ENCODE measurements around the gene TIMM17A.
"Not testable (repeated sequence)": the region's sequence is repeated elsewhere in the genome, so short reads cannot be mapped to it uniquely, and the experiment has no call there.

TIMM17A gene

GRCh38 chr1:201940316-201940715 lies 15.0 kb upstream of the TIMM17A start:
- H4K12ac ChIP-seq (ENCODE audit: low read depth, low read length); H3K79me2 ChIP-seq (ENCODE audit: control insufficient read depth, insufficient read depth, low read length, poor library complexity); H2BK5ac ChIP-seq (ENCODE audit: low read depth, low read length, poor library complexity); H3K9ac ChIP-seq (ENCODE audit: low read length); H4K91ac ChIP-seq (ENCODE audit: low read depth, low read length); H3K18ac ChIP-seq (ENCODE audit: low read length); H2BK120ac ChIP-seq (ENCODE audit: insufficient read depth, low read length, poor library complexity); H3K4me3 ChIP-seq (ENCODE audit: low read depth, low read length); H2BK12ac ChIP-seq (ENCODE audit: low read length); H2AFZ ChIP-seq (ENCODE audit: insufficient read depth, low read length, poor library complexity); DNase-seq; H3K14ac ChIP-seq (ENCODE audit: low read length); H3K4me2 ChIP-seq (ENCODE audit: low read length); H3K36me3 ChIP-seq (ENCODE audit: control insufficient read depth in 1 of 2, insufficient read depth in 2 of 2, low read length in 2 of 2); H3K79me1 ChIP-seq (ENCODE audit: low read length); H3K4ac ChIP-seq (ENCODE audit: low read depth, low read length); H3K9me3 ChIP-seq (ENCODE audit: insufficient read depth, low read depth, low read length); H3K27ac ChIP-seq (ENCODE audit: low read depth, low read length); H2AK5ac ChIP-seq (ENCODE audit: low read length); H4K8ac ChIP-seq (ENCODE audit: low read depth, low read length); H3K27me3 ChIP-seq (ENCODE audit: insufficient read depth, low read length); H3K23ac ChIP-seq (ENCODE audit: low read length): not testable (repeated sequence)
- no CpG with 5 or more reads among the region's 10 CpGs for WGBS (ENCODE audit: extremely low coverage, insufficient coverage, insufficient read length)
- peaks cover 12 to 14% of the 10 kb centered on the region in 2 experiments for H3K4me1 ChIP-seq (ENCODE audit: control insufficient read depth in 1 of 2, insufficient read depth in 2 of 2, low read length in 2 of 2)

DNA sequence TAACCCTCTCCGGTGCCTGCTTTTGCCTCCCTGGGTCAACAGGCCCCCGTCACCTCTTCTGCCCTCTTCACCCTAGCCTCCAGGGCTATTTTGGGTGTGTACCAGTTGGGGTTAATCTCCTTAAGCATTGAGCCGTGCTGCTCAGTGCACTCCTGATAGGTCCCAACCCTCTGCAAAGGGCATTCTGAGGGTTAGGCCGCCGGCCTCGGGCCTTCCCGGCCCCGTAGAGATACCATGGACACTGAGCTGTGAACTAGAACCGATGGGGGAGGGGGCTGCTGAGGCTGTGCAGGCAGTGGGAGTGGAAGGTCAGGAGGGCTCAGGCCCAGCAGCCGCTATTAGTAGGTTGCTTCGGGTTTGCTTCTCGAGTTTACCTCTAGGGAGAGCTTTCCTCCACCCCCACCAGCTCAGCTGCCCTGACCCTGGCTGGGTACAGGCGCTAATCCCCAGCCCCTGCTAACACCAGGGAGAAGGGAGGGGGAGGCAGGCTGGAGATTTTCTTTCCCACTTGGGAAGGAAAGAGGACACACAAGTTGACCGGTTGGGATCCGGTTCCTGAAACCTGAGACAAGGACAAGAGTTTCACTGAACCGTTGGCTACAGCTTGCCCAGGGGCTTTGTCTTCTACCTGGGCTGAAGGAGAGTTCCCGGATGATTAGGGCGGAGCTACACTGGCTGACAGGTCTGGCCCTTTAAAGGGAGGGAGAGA lies 13.7 kb upstream of the TIMM17A start:
- Histone ChIP-seq H4K91ac (ENCODE audit: low read depth, low read length) (peak overlapping the region; percentile 83), H3K4me2 (ENCODE audit: low read length) (peak overlapping the region; percentile 43), H2AFZ (ENCODE audit: insufficient read depth, low read length, poor library complexity) (peak overlapping the region; percentile 77), H4K8ac (ENCODE audit: low read depth, low read length) (peak overlapping the region; percentile 90), H3K18ac (ENCODE audit: low read length) (peak overlapping the region; percentile 76), H2BK120ac (ENCODE audit: insufficient read depth, low read length, poor library complexity) (peak overlapping the region; percentile 70), H3K14ac (ENCODE audit: low read length) (peak overlapping the region; percentile 73), H3K27me3 (ENCODE audit: insufficient read depth, low read length) (no peaks in the 10 kb centered on the region), H3K4me1 (ENCODE audit: control insufficient read depth in 1 of 2, insufficient read depth in 2 of 2, low read length in 2 of 2) (peaks cover 16 to 19% of the 10 kb centered on the region in 2 experiments), H3K79me1 (ENCODE audit: low read length) (peaks cover 10% of the 10 kb centered on the region), H3K4ac (ENCODE audit: low read depth, low read length) (peak overlapping the region; percentile 39), H3K9me3 (ENCODE audit: insufficient read depth, low read depth, low read length) (no peaks in the 10 kb centered on the region), H3K9ac (ENCODE audit: low read length) (peak overlapping the region; percentile 54), H4K12ac (ENCODE audit: low read depth, low read length) (peak overlapping the region; percentile 63), H2BK12ac (ENCODE audit: low read length) (peak overlapping the region; percentile 34), H3K4me3 (ENCODE audit: low read depth, low read length) (no peak overlapping the region), H3K79me2 (ENCODE audit: control insufficient read depth, insufficient read depth, low read length, poor library complexity) (no peaks in the 10 kb centered on the region), H3K27ac (ENCODE audit: low read depth, low read length) (peak overlapping the region; percentile 80), H2BK5ac (ENCODE audit: low read depth, low read length, poor library complexity) (peak overlapping the region; percentile 65), H3K23ac (ENCODE audit: low read length) (no peak overlapping the region), H2AK5ac (ENCODE audit: low read length) (no peak overlapping the region), H3K36me3 (ENCODE audit: control insufficient read depth in 1 of 2, insufficient read depth in 2 of 2, low read length in 2 of 2) (no peaks in the 10 kb centered on the region)
- no CpG with 5 or more reads among the region's 18 CpGs for WGBS (ENCODE audit: extremely low coverage, insufficient coverage, insufficient read length)
- no peak for DNase-seq

- H3K23ac ChIP-seq (ENCODE audit: low read length), result no peak overlapping the region
- peak overlapping the region; percentile 90 for H4K8ac ChIP-seq (ENCODE audit: low read depth, low read length)
- no peaks in the 10 kb centered on the region for H3K79me2 ChIP-seq (ENCODE audit: control insufficient read depth, insufficient read depth, low read length, poor library complexity)
- peak overlapping the region; percentile 73 for H3K14ac ChIP-seq (ENCODE audit: low read length)
- H4K12ac ChIP-seq (ENCODE audit: low read depth, low read length), result peak overlapping the region; percentile 63
- H3K36me3 ChIP-seq (ENCODE audit: control insufficient read depth in 1 of 2, insufficient read depth in 2 of 2, low read length in 2 of 2), result no peaks in the 10 kb centered on the region
- DNase-seq, result no peak
- H3K4me2 ChIP-seq (ENCODE audit: low read length), result peak overlapping the region; percentile 43
- no peak overlapping the region for H3K4ac ChIP-seq (ENCODE audit: low read depth, low read length)
- peaks cover 16 to 23% of the 10 kb centered on the region in 2 experiments for H3K4me1 ChIP-seq (ENCODE audit: control insufficient read depth in 1 of 2, insufficient read depth in 2 of 2, low read length in 2 of 2)
- peak overlapping the region; percentile 77 for H2AFZ ChIP-seq (ENCODE audit: insufficient read depth, low read length, poor library complexity)
- WGBS (ENCODE audit: extremely low coverage, insufficient coverage, insufficient read length), result no CpG with 5 or more reads among the region's 1 CpG
- H2BK12ac ChIP-seq (ENCODE audit: low read length), result no peak overlapping the region
- H2AK5ac ChIP-seq (ENCODE audit: low read length), result peak overlapping the region; percentile 27
- H3K4me3 ChIP-seq (ENCODE audit: low read depth, low read length), result no peak overlapping the region
- H4K91ac ChIP-seq (ENCODE audit: low read depth, low read length), result peak overlapping the region; percentile 83
- no peak overlapping the region for H3K18ac ChIP-seq (ENCODE audit: low read length)
- H3K9ac ChIP-seq (ENCODE audit: low read length), result peak overlapping the region; percentile 14
- H3K27me3 ChIP-seq (ENCODE audit: insufficient read depth, low read length), result no peaks in the 10 kb centered on the region
- H3K9me3 ChIP-seq (ENCODE audit: insufficient read depth, low read depth, low read length), result no peaks in the 10 kb centered on the region
- peaks cover 13% of the 10 kb centered on the region for H3K79me1 ChIP-seq (ENCODE audit: low read length)
- peak overlapping the region; percentile 80 for H3K27ac ChIP-seq (ENCODE audit: low read depth, low read length)
- no peak overlapping the region for H2BK5ac ChIP-seq (ENCODE audit: low read depth, low read length, poor library complexity)
- H2BK120ac ChIP-seq (ENCODE audit: insufficient read depth, low read length, poor library complexity), result peak overlapping the region; percentile 4
These were observed 13.2 kb upstream of the TIMM17A start for GRCh38 chr1:201942129-201942495.

GRCh38 chr1:201944002-201944401 lies 11.3 kb upstream of the TIMM17A start:
- H4K12ac ChIP-seq (ENCODE audit: low read depth, low read length), result no peak overlapping the region
- H2BK120ac ChIP-seq (ENCODE audit: insufficient read depth, low read length, poor library complexity), result peak overlapping the region; percentile 20
- peaks cover 13% of the 10 kb centered on the region for H3K79me1 ChIP-seq (ENCODE audit: low read length)
- H3K36me3 ChIP-seq (ENCODE audit: control insufficient read depth in 1 of 2, insufficient read depth in 2 of 2, low read length in 2 of 2), result no peaks in the 10 kb centered on the region
- H3K4me2 ChIP-seq (ENCODE audit: low read length), result no peak overlapping the region
- H3K4me3 ChIP-seq (ENCODE audit: low read depth, low read length), result no peak overlapping the region
- H3K27ac ChIP-seq (ENCODE audit: low read depth, low read length), result no peak overlapping the region
- DNase-seq, result no peak
- no peak overlapping the region for H3K4ac ChIP-seq (ENCODE audit: low read depth, low read length)
- H3K27me3 ChIP-seq (ENCODE audit: insufficient read depth, low read length), result no peaks in the 10 kb centered on the region
- H3K9me3 ChIP-seq (ENCODE audit: insufficient read depth, low read depth, low read length), result no peaks in the 10 kb centered on the region
- no peak overlapping the region for H3K9ac ChIP-seq (ENCODE audit: low read length)
- no peak overlapping the region for H2AK5ac ChIP-seq (ENCODE audit: low read length)
- no CpG with 5 or more reads among the region's 6 CpGs for WGBS (ENCODE audit: extremely low coverage, insufficient coverage, insufficient read length)
- H3K79me2 ChIP-seq (ENCODE audit: control insufficient read depth, insufficient read depth, low read length, poor library complexity), result no peaks in the 10 kb centered on the region
- no peak overlapping the region for H4K91ac ChIP-seq (ENCODE audit: low read depth, low read length)
- H3K14ac ChIP-seq (ENCODE audit: low read length), result no peak overlapping the region
- no peak overlapping the region for H2BK12ac ChIP-seq (ENCODE audit: low read length)
- H2AFZ ChIP-seq (ENCODE audit: insufficient read depth, low read length, poor library complexity), result no peak overlapping the region
- H3K18ac ChIP-seq (ENCODE audit: low read length), result no peak overlapping the region
- H2BK5ac ChIP-seq (ENCODE audit: low read depth, low read length, poor library complexity), result no peak overlapping the region
- no peak overlapping the region for H4K8ac ChIP-seq (ENCODE audit: low read depth, low read length)
- peaks cover 18 to 24% of the 10 kb centered on the region in 2 experiments for H3K4me1 ChIP-seq (ENCODE audit: control insufficient read depth in 1 of 2, insufficient read depth in 2 of 2, low read length in 2 of 2)
- H3K23ac ChIP-seq (ENCODE audit: low read length), result no peak overlapping the region
